BJ (cell line): ENCODE results near the gene HPGD. TPM values are rescaled to one million over a fixed set of nuclear protein-coding genes. Genes with fewer than 3 reads are reported as not detected.

Experiments
- CTCF ChIA-PET: fragments of 350-600 bp; formaldehyde crosslinking; extraction: SDS; loops from one replicate; lab custom pipeline; 2021; ENCODE audit warnings: antibody characterized with exemption, inconsistent platforms; lab: Yijun Ruan, JAX
- POLR2A ChIA-PET: fragments of 300-600 bp; sonication (Branson Sonifier 250); formaldehyde crosslinking; extraction: SDS; loops from one replicate; lab custom pipeline; 2021; ENCODE audit warnings: antibody characterized with exemption; lab: Charles Lee
- DNase-seq: peaks from one replicate; pipeline ENCODE4 v3.0.0-alpha.2; 2011; ENCODE audit warnings: low read depth
- H3K27me3 ChIP-seq: 2 replicates; pipeline ENCODE4 v1.6.0; 2011; ENCODE audit warnings: low read length; ENCODE audit not compliant: control insufficient read depth, insufficient read depth
- H3K36me3 ChIP-seq: 2 replicates; pipeline ENCODE4 v1.5.1; 2011; ENCODE audit warnings: low read length; ENCODE audit not compliant: control insufficient read depth, insufficient read depth
- H3K4me3 ChIP-seq: 2 replicates; pipeline ENCODE4 v1.5.1; 2011; ENCODE audit warnings: low read depth, mild to moderate bottlenecking, control low read depth, low read length
- polyA plus RNA-seq: library from polyadenylated mRNA; depleted of rRNA; stranded (reverse); fragments of >200 nt; gene quantifications from 2 replicates; pipeline ENCODE4 v1.2.3, GENCODE V29; 2011
- TF ChIP-seq, protein P1 (sequence below): IDR thresholded peaks from 2 replicates; pipeline ENCODE4 v1.5.1; 2011; ENCODE audit warnings: low read depth, mild to moderate bottlenecking, control low read depth, inconsistent platforms, low read length, moderate library complexity; ENCODE audit not compliant: insufficient read depth

The HPGD gene
- polyA plus RNA-seq, 1 experiment = not detected

DNA sequence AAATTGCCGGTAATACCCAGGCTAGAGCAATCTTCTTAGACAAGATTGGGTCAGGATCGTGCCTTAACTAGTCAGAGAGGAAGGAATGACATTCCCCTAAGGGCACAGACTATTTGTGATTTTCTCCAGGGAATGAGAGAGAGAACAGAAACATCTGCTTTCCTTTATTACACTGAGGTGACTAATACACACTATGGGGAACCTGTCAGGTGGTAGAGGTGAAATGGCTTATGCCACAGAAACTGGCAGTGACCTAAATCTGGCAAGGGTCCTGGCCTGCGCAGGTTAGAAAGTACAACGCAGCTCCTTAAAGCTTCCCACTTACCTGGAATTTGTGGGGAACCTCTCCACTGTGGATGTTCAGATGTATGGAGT, 16.6 kb upstream of the HPGD start:
- TF ChIP-seq, protein P1, sequence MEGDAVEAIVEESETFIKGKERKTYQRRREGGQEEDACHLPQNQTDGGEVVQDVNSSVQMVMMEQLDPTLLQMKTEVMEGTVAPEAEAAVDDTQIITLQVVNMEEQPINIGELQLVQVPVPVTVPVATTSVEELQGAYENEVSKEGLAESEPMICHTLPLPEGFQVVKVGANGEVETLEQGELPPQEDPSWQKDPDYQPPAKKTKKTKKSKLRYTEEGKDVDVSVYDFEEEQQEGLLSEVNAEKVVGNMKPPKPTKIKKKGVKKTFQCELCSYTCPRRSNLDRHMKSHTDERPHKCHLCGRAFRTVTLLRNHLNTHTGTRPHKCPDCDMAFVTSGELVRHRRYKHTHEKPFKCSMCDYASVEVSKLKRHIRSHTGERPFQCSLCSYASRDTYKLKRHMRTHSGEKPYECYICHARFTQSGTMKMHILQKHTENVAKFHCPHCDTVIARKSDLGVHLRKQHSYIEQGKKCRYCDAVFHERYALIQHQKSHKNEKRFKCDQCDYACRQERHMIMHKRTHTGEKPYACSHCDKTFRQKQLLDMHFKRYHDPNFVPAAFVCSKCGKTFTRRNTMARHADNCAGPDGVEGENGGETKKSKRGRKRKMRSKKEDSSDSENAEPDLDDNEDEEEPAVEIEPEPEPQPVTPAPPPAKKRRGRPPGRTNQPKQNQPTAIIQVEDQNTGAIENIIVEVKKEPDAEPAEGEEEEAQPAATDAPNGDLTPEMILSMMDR = no peak
- Histone ChIP-seq H3K27me3 (no peaks in the 10 kb centered on the region), H3K4me3 (no peak overlapping the region), H3K36me3 (no peaks in the 10 kb centered on the region)
- ChIA-PET CTCF (no interaction called here), POLR2A (no interaction called here)
- DNase-seq = no peak

DNA sequence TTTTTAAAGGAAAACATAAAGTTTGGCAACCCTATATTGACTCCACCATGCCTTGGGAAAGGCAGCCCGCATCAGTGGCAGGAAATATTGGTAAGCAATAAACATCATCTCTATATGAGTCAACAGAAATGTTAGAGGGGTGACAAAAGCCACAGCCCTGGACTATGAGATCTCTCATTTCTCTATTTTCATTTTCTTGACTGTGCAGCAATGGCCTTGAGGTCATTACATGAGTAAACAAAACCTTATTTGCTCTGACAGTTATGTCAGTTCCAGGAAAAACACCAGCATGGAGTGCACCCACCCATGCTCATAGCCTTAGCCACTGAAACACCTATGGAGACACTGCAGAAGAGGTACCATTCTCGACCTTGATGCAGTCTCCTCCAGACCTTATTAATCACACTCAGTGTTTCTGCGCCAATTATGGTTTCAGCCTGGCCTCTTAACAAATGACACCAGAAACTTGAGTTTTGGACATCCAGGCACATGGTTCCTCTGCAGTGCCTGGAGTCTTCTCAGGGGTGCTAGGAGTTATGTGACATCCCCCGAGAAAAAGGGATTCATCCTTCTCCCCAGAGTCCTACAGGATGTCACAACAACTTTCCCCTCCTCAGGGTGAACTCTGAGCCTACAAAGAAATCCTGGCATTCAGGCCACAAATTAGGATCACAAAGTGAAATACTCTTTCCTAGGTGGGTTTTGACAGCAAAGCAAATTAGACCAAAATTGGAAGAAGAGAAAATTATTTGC, 16.0 kb upstream of the HPGD start:
- Histone ChIP-seq H3K27me3 (no peaks in the 10 kb centered on the region), H3K36me3 (no peaks in the 10 kb centered on the region), H3K4me3 (no peak overlapping the region)
- TF ChIP-seq, protein P1 = no peak
- ChIA-PET CTCF (no interaction called here), POLR2A (no interaction called here)
- no peak for DNase-seq

DNA sequence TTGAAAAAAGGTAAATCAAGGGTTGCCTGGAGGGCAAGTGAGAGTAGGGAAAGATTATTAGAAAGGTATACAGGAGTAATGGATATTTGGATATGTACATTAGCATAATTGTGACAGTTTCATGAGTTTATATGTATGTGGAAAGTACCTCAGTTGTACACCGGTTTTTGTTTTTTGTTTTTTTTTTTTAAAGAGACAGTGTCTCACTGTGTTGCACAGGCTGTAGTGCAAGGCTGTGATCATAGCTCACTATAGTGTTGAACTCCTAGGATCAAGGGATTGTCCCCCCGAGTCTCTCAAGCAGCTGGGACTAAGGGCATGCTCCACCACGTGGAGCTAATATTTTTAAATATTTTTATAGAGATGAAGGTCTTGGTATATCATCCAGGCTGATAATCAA, 15.3 kb upstream of the HPGD start:
- DNase-seq = no peak
- Histone ChIP-seq H3K36me3 (no peaks in the 10 kb centered on the region), H3K4me3 (no peak overlapping the region), H3K27me3 (no peaks in the 10 kb centered on the region)
- ChIA-PET POLR2A (no interaction called here), CTCF (no interaction called here)
- TF ChIP-seq, protein P1 = no peak

DNA sequence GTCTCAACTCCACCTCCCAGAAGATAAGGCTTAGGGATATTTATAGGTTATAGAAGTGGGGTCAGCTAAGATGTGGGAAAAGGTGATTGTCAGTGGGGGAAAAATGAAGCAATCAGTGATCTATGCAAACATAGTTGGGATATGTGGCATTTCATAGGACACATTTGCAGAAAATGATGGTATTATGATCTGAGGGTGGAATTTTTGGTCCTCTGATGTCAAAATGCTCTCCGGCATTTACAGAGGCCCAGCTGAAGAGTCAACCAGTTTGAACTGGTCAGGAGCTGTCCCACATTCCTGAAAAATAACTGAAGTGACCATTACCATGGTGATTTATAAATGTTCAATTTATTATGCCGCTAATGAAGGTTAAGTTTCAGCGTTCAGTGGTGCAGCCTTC, 12.2 kb upstream of the HPGD start:
- TF ChIP-seq, protein P1 = no peak
- no peaks in the 10 kb centered on the region for H3K36me3 ChIP-seq
- ChIA-PET POLR2A (no interaction called here), CTCF (no interaction called here)
- H3K4me3 ChIP-seq = no peak overlapping the region
- DNase-seq = no peak
- no peaks in the 10 kb centered on the region for H3K27me3 ChIP-seq

DNA sequence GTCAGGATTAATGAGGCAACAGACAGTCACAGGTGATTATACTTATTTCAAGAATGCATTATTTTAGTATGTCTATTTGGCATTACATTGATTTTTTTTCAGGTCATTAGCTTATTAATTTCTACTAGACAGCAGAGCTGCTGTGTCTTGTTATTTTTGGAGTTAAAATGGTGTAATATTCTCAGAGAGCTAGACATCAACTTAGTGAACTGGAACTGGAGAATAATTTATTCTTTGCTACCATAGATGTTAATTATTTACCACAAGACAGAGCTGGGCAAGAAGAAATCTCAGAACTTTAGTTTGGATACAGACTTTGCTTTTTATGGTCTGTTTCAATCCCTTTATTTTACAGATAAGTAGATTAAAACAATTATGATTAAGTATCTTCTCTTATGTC, 10.2 kb upstream of the HPGD start:
- Histone ChIP-seq H3K27me3 (no peaks in the 10 kb centered on the region), H3K4me3 (no peak overlapping the region), H3K36me3 (no peaks in the 10 kb centered on the region)
- TF ChIP-seq, protein P1 = no peak
- ChIA-PET CTCF (no interaction called here), POLR2A (no interaction called here)
- DNase-seq = no peak
